GM19193 (cell line): Measurements from ENCODE around the gene SERINC4.

Experiments used
- POLR2A ChIP-seq: IDR thresholded peaks from 4 replicates; pipeline ENCODE4 v1.6.1; 2011; ENCODE audit not compliant: insufficient read depth, insufficient read length; ENCODE audit errors: extremely low read depth

The SERINC4 gene

GRCh38 chr15:43769584-43770228 is 30.3 kb downstream of the SERINC4 start:
- no peak for TF ChIP-seq POLR2A

GRCh38 chr15:43763819-43764446 is 36.1 kb downstream of the SERINC4 start:
- TF ChIP-seq POLR2A, result no peak

GRCh38 chr15:43762824-43763223 is 37.2 kb downstream of the SERINC4 start:
- TF ChIP-seq POLR2A, result no peak

GRCh38 chr15:43751885-43752284 is 48.1 kb downstream of the SERINC4 start:
- TF ChIP-seq POLR2A, result no peak

- no peak for TF ChIP-seq POLR2A
These were observed 50.2 kb downstream of the SERINC4 start for GRCh38 chr15:43749690-43750345.

GRCh38 chr15:43748376-43748775 is 51.6 kb downstream of the SERINC4 start:
- no peak for TF ChIP-seq POLR2A

GRCh38 chr15:43746245-43746902 is 53.6 kb downstream of the SERINC4 start, which contains the start of gene PDIA3:
PDIA3 (plus strand) TSS chr15:43746438; CDS start chr15:43746540, 102 bp downstream.
- TF ChIP-seq POLR2A, result peak; percentile 92
